Endodermal cell (in vitro differentiated cells): ENCODE measurements around the gene FOXQ1. TPM values are rescaled to one million over a fixed set of nuclear protein-coding genes. Genes with fewer than 3 reads are reported as not detected.

Experiments used
- DNase-seq: peaks from one replicate; pipeline ENCODE4 v3.0.0-alpha.2; 2017
- H3K27ac ChIP-seq: 2 replicates; pipeline ENCODE4 v1.5.1; 2013; ENCODE audit warnings: mild to moderate bottlenecking, low read depth, low read length, moderate library complexity
- H3K27me3 ChIP-seq: 2 replicates; pipeline ENCODE4 v1.6.1; 2013; ENCODE audit warnings: mild to moderate bottlenecking, low read length, moderate library complexity; ENCODE audit not compliant: insufficient read depth, control insufficient read depth, poor library complexity, severe bottlenecking
- H3K36me3 ChIP-seq: 2 replicates; pipeline ENCODE4 v1.7.0; 2013; ENCODE audit warnings: mild to moderate bottlenecking, low read length, moderate library complexity; ENCODE audit not compliant: control insufficient read depth, insufficient read depth
- H3K4me1 ChIP-seq: one replicate; pipeline ENCODE4 v1.7.0; 2013; ENCODE audit warnings: low read length; ENCODE audit not compliant: control insufficient read depth, insufficient read depth
- H3K4me3 ChIP-seq: 2 replicates; pipeline ENCODE4 v1.5.1; 2013; ENCODE audit warnings: mild to moderate bottlenecking, low read length, moderate library complexity
- H3K9ac ChIP-seq: 2 replicates; pipeline ENCODE4 v1.6.1; 2013; ENCODE audit warnings: mild to moderate bottlenecking, low read length, moderate library complexity; ENCODE audit not compliant: poor library complexity, severe bottlenecking; ENCODE audit errors: extremely low read depth
- H3K9me3 ChIP-seq: 2 replicates; pipeline ENCODE4 v1.6.1; 2013; ENCODE audit warnings: mild to moderate bottlenecking, low read length, moderate library complexity; ENCODE audit not compliant: control insufficient read depth
- H3K27ac Mint-ChIP-seq: 2 replicates; pipeline ENCODE4 v1.8.0; 2020; ENCODE audit warnings: mixed read lengths
- H3K27me3 Mint-ChIP-seq: 2 replicates; pipeline ENCODE4 v1.8.0; 2021; ENCODE audit warnings: mild to moderate bottlenecking, mixed read lengths; ENCODE audit not compliant: insufficient read depth
- H3K36me3 Mint-ChIP-seq: 2 replicates; pipeline ENCODE4 v1.8.0; 2020; ENCODE audit warnings: low read depth, mixed read lengths
- H3K4me1 Mint-ChIP-seq: 2 replicates; pipeline ENCODE4 v1.8.0; 2020; ENCODE audit warnings: mixed read lengths
- H3K4me3 Mint-ChIP-seq: 2 replicates; pipeline ENCODE4 v1.8.0; 2020; ENCODE audit warnings: mild to moderate bottlenecking, moderate library complexity, mixed read lengths
- H3K9me3 Mint-ChIP-seq: 2 replicates; pipeline ENCODE4 v1.8.0; 2020; ENCODE audit warnings: mild to moderate bottlenecking, mixed read lengths
- CTCF ChIP-seq: fragments of 200-600 bp; sonication (generic); conservative IDR thresholded peaks from 2 replicates; pipeline ENCODE4 v1.5.0; 2021; ENCODE audit warnings: antibody characterized with exemption, mild to moderate bottlenecking
- WGBS, 2 experiments: methylation state at CpG; one replicate each; pipeline versions ENCODE4 v1.1.5 to v1.1.7; 2013; ENCODE audit warnings: missing lambda C conversion rate in 2 of 2, mixed read lengths in 1 of 2; ENCODE audit not compliant: insufficient coverage in 1 of 2, insufficient read length in 1 of 2; 5-methylcytosine and 5-hydroxymethylcytosine counted together
- total RNA-seq, 2 donors: library from RNA; stranded (reverse); fragmentation: NEBNext Ultra II Directional in 1 of 2; extraction: Animal tissue kit (Norgen Biotek cat#: 25700) in 1 of 2; gene quantifications; 2 replicates in 1 of 2; 3 replicates in 1 of 2; pipeline ENCODE4 v1.2.1, GENCODE V29; 2021

Gene FOXQ1
- total RNA-seq, 2 donors from 2014 or later = 7.8 to 41.3 TPM

GRCh38 chr6:1290086-1290485 lies 21.8 kb upstream of the FOXQ1 start:
- H3K9me3 Mint-ChIP-seq = no peaks in the 10 kb centered on the region

GRCh38 chr6:1290805-1291204 lies 21.1 kb upstream of the FOXQ1 start:
- H3K27me3 ChIP-seq = no peaks in the 10 kb centered on the region
- 88 to 97% methylated on average over 4 of the region's 4 CpGs for WGBS, 2 experiments
- no peaks in the 10 kb centered on the region for H3K9me3 Mint-ChIP-seq

More at GRCh38 chr6:1290086-1290485, 21.8 kb upstream of the FOXQ1 start:
- Mint-ChIP-seq H3K4me3 (no peak overlapping the region), H3K27ac (no peak overlapping the region), H3K36me3 (no peaks in the 10 kb centered on the region), H3K4me1 (no peaks in the 10 kb centered on the region), H3K27me3 (no peaks in the 10 kb centered on the region)
- Histone ChIP-seq H3K27me3 (no peaks in the 10 kb centered on the region), H3K4me3 (no peak overlapping the region), H3K27ac (no peak overlapping the region), H3K36me3 (no peaks in the 10 kb centered on the region), H3K9ac (no peak overlapping the region), H3K9me3 (no peaks in the 10 kb centered on the region), H3K4me1 (no peaks in the 10 kb centered on the region)
- DNase-seq = no peak
- TF ChIP-seq CTCF = no peak
- WGBS, 2 experiments = 96% methylated on average over 5 of the region's 6 CpGs; no CpG with 5 or more reads in 1 of the 2 experiments

GRCh38 chr6:1291381-1291780 lies 20.5 kb upstream of the FOXQ1 start:
- Mint-ChIP-seq H3K27ac (no peak overlapping the region), H3K36me3 (no peaks in the 10 kb centered on the region), H3K4me3 (no peak overlapping the region), H3K9me3 (no peaks in the 10 kb centered on the region), H3K4me1 (no peaks in the 10 kb centered on the region), H3K27me3 (no peaks in the 10 kb centered on the region)
- no peaks in the 10 kb centered on the region for H3K36me3 ChIP-seq
- no peak overlapping the region for H3K4me3 ChIP-seq
- H3K9ac ChIP-seq = no peak overlapping the region
- 81 to 83% methylated on average over 4 to 10 of the region's 10 CpGs for WGBS, 2 experiments
- H3K27ac ChIP-seq = no peak overlapping the region
- TF ChIP-seq CTCF = no peak
- no peaks in the 10 kb centered on the region for H3K4me1 ChIP-seq
- no peaks in the 10 kb centered on the region for H3K27me3 ChIP-seq
- no peak for DNase-seq
- H3K9me3 ChIP-seq = no peaks in the 10 kb centered on the region

More at GRCh38 chr6:1290805-1291204, 21.1 kb upstream of the FOXQ1 start:
- TF ChIP-seq CTCF = no peak
- H3K4me3 Mint-ChIP-seq = no peak overlapping the region
- no peaks in the 10 kb centered on the region for H3K4me1 Mint-ChIP-seq
- no peak overlapping the region for H3K27ac Mint-ChIP-seq
- no peaks in the 10 kb centered on the region for H3K4me1 ChIP-seq
- no peaks in the 10 kb centered on the region for H3K36me3 Mint-ChIP-seq
- no peak overlapping the region for H3K9ac ChIP-seq
- H3K4me3 ChIP-seq = no peak overlapping the region
- H3K36me3 ChIP-seq = no peaks in the 10 kb centered on the region
- H3K27me3 Mint-ChIP-seq = no peaks in the 10 kb centered on the region
- no peaks in the 10 kb centered on the region for H3K9me3 ChIP-seq
- DNase-seq = no peak
- H3K27ac ChIP-seq = no peak overlapping the region
